HG03196 (cell line): ENCODE data around the gene COMMD1.
"Not testable (repeated sequence)": the region's sequence is repeated elsewhere in the genome, so short reads cannot be mapped to it uniquely, and the experiment has no call there.

Source experiments
- ATAC-seq: cut with Tn5 transposase; IDR thresholded peaks from one replicate; pipeline ENCODE4 v1.9.1; 2021; ENCODE audit not compliant: unreplicated experiment

COMMD1 gene

GRCh38 chr2:61905372-61906185, at the start of gene COMMD1:
Gene COMMD1 (plus strand): TSS chr2:61905674. CDS start chr2:61905679, 5 bp downstream.
- peak; percentile 100 for ATAC-seq

DNA sequence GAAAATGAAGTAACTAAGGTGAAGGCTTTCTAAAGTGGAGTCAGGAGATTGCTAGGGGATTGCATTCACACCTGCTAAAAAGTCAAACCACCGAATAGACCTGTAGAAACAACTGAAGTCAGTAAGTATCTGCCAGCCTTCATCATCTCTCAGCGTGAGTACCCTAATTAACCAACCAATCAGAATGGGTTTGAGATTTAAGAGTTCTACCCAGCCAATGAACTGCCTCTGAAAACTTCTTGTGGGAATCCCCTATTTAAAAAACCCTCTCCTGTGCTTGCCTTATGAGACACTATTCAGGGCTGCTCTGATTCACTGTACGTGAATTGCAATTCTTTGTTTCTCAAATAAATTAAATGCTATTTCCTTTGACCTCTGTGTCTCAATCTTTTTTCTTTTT, 48.2 kb upstream of the COMMD1 start:
- no peak for ATAC-seq

GRCh38 chr2:61862085-61862484, 43.4 kb upstream of the COMMD1 start:
- ATAC-seq, result no peak

DNA sequence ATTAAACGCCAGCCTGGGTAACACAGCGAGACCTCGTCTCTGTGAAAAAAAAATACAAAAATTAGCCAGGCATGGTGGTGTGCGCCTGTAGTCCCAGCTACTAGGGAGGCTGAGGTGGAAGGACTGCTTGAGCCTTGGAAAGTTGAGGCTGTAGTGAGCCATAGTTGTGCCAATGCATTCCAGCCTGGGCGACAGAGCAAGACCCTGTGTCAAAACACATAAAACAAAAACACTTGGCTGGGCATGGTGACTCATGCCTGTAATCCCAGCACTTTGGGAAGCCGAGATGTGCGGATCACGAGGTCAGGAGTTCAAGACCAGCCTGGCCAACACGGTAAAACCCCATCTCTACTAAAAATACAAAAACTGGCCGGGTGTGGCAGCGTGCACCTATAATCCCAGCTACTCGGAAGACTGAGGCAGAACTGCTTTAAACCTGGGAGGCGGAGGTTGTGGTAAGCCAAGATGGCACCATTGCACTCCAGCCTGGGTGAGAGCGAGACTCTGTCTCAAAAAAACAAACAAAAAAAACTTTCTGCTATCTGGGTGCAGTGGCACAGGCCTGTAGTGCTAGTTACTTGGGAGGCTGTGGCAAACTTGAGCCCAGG, 38.9 kb upstream of the COMMD1 start:
- not testable (repeated sequence) for ATAC-seq

GRCh38 chr2:61876400-61876799, 29.1 kb upstream of the COMMD1 start:
- ATAC-seq, result no peak

DNA sequence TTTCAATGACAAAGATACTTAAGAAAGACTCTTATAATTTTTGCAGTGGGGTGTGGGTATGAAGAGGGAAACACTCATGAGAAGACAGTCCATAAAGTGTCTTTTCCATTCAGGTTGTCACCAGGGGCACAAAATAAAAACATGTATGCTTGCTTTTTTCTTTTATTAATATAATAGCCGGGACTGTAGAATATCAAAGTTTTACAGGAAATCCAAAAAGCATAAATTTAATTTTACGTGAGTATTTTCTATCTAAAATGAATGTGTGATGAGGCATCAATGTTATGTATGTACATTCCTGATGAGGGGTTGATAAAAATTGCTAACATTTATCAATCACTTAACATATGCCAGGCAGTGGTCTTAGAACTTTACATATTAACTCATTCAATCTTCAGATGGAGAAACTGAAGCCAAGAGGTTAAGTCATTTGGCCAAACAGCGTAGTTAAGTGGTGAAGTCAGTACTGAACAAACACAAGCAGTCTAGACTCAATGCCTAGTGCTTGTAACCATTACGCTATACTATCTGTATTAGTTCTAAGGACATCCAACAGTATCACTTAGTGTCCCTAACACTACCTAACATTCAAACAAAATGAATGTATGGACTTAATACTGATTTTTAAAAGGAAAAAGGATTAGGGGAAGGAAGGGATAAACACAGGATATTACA, 27.8 kb upstream of the COMMD1 start:
- no peak for ATAC-seq

- ATAC-seq, result no peak
Observed at GRCh38 chr2:61878761-61879160, 26.7 kb upstream of the COMMD1 start.

- ATAC-seq, result not testable (repeated sequence)
Observed at GRCh38 chr2:61879351-61879750, 26.1 kb upstream of the COMMD1 start.

DNA sequence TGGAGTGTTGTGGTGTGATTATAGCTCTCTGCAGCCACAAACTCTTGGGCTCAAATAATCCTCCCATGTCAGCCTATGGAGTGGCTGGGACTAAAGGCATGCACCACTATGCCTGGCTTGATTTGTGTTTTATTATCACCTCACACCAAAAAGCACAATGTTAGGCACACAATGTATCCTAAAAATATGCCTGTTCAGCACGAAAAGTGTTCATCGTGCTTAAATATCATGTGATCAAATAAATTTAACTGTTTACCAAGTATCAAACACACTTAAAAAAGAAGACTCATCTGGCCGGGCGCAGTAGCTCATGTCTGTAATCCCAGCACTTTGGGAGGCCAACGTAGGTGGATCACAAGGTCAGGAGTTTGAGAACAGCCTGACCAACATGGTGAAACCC, 22.6 kb upstream of the COMMD1 start:
- no peak for ATAC-seq

DNA sequence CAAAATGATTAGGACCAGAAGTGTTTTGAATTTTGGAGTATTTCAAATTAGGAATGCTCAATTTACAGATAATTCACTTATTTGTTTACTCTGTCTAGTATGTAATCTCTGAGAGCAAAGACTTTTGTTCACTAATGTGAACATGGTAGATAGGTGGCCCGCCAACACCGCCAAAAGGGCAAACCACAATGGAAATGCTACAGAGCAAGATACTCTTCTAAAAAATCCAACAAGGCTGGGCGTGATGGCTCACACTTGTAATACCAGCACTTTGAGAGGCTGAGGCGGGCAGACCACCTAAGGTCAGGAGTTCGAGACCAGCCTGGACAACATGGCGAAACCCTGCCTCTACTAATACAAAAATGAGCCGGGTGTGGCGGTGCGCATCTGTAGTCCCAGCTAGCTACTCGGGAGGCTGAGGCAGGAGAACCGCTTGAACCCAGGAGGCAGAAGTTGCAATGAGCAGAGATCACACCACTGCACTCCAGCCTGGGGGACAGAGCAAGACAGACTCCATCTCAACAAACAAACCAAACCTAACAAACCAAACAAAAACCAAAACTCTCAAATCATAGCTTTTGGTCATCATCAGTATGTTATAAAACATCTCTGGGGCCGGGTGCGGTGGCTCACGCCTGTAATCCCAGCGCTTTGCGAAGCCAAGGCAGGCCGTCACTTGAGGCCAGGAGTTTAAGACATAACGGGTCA, 19.4 kb upstream of the COMMD1 start:
- no peak for ATAC-seq

DNA sequence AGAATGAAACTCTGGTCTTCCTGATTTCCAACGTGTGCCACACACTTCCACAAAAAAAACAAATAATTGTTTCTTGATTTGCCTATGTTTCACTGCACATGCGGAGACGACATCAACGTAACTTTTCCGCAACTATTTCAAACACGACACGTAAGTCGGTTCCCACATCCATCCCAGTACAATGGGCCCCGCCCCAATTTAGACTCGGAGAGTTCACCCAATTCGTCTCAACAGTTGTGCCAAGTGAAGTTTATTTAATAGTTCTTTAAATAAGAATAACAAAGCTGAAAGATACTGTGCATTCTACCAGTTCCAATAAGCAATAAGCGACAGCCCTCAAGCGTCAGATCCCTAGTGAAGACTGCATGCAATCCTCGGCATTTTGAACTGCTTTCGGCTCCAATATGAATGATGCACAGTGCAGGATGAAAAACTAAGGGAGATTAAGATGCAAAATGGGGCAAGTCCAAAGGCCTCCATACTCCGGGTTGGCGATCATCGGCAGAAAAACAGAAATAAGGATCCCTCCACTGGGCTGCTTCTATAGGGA, 17.7 kb upstream of the COMMD1 start:
- no peak for ATAC-seq

DNA sequence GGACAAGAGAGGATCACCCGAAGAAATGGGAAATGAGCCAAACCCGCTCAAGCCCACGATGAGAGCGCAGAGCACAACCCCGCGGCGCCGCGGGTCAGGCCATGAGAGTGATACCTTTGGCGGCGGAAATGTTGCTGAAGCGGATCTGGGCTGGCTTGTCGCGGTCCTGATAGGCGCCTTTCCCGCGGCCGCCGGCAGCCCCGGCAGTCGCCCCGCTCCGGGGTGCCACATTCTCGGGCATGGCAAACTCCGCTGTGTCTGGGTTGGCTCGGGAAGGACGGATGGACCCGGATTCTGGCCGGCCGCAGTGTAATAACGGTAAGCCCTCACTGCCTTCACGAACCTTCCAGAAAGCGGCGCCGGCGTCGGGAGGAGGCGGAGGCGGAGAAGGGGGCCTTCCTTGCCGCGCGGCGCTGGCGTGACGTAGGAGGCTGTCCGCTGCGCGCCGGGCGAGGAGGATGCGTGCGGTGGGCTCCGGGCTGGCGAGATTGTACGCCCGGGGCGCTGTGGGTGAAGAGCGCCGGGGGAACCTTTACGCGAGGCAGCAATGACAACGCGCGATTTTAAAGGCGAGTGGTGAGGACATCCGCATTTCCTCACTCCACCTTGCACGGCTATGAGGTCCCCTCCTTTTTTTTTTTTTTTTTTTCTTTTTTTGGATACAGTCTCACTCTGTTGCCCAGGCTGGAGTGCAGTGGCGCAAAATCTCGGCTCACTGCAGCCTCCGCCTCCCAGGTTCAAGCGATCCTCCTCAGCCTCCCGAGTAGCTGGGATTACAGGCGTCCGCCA, 17.0 kb upstream of the COMMD1 start, which contains the start of gene CCT4:
CCT4 (minus strand) TSS at position 390 of the 789 bp plus-strand sequence; CDS start at position 241, 149 bp downstream.
- peak; percentile 90 for ATAC-seq

GRCh38 chr2:61898810-61899209, 6.7 kb upstream of the COMMD1 start:
- ATAC-seq, result no peak

DNA sequence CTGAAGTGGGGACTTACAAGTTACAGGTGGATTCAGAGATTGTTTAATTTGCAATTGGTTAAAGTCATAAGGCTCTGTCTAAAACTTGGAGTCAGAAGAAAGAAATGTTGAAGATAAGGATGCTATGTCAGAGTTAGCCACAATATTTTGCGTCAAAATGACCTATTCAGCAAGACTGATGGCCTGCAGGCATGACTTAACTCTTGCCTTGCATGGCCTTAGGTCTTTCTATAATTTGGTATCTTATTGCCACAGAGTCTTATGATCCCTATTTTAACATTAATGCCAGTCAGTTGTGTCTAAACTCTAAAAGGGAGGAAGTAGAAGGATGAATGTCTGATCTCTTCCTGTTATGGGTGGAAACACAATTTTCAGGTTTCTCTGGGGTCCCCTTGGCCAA, 5.2 kb upstream of the COMMD1 start:
- ATAC-seq, result no peak

DNA sequence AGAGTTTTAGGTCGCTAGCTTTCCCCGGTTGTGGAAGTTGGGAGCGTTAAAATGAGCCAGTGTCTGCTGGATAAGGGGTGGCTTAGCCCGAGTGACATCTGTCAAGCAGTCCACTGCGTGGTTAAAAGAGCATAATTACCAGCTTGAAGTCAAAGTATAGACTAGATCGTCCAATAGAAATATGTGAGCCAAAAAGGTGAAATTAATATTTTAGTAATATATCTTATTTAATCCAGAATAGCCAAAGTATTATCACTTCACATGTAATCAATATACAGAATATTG, 654 bp downstream of the COMMD1 start:
- ATAC-seq, result no peak

- ATAC-seq, result no peak
Observed at GRCh38 chr2:61909116-61909515, 3.6 kb downstream of the COMMD1 start.

DNA sequence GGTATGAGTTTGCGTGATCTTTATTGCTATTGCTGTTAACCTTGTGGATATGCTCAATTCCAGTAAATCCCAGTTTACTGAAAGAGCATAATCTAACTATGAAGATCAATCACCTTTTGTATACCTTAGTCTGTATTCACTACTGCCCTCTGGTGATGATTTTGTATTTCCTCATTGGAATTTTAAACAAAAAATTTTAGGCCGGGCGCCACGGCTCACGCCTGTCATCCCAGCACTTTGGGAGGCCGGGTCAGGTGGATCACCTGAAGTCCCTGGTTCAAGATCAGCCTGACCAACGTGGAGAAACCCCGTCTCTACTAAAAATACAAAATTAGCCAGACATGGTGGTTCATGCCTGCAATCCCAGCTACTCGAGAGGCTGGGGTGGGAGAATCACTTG, 5.1 kb downstream of the COMMD1 start:
- no peak for ATAC-seq

DNA sequence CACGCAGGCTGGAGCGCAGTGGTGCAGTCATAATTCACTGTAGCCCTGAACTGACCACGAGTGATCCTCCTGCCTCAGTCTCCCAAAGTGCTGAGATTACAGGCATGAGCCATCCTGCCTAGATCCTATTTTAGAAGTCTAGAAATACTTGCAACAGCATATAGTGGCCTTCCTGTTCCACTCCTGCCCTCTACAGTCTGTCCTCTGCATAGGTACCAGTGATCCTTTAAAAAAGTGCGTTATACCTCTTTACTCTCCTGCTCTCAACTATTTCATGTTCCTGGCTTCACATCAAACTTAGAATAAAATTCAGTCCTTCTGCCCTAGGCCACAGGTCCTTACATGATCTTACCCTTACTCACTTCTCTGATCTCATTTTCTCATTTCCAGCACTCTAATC, 6.0 kb downstream of the COMMD1 start:
- ATAC-seq, result no peak

DNA sequence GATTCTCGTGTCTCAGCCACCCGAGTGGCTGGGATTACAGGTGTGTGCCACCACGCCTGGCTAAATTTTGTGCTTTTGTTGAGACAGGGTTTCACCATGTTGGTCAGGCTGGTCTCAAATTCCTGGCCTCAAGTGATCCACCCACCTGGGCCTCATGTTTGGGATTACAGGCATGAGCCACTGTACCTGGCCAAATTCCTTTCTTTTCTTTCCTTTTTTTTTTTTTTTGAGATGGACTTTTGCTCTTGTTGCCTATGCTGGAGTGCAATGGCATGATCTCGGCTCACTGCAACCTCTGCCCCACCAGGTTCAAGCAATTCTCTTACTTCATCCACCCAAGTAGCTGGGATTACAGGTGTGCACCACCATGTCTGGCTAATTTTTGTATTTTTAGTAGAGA, 9.3 kb downstream of the COMMD1 start:
- not testable (repeated sequence) for ATAC-seq

GRCh38 chr2:61920548-61920947, 15.1 kb downstream of the COMMD1 start:
- no peak for ATAC-seq
